Measurements from ENCODE around the gene KIAA0753.

The KIAA0753 gene

DNA sequence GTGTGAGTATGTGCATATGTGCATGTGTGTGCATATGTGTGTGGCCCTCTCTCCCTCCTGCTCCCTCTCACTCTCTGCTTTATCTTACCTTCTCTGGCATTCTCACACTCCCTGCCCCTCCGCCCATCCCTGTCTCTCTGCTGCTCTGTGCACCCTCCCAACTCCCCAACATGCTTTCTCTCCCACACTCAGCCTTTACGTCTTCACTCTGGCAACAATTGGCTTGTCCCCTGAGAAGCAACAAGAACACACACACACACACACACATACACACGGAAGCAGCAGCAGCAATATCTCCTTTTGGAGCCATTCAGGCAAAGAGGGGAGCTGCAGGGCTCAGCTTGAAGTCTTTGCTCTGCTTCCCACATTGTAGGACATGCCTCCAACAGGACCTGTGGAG is 112.0 kb downstream of the KIAA0753 start:
- no peaks in the 10 kb centered on the region for H3K4me1 Mint-ChIP-seq (ENCODE audit: low read depth in 2 of 2)
- ATAC-seq (replicated peaks) (no peak), DNase-seq (no peak)
- no peaks in the 10 kb centered on the region for H3K9me3 Mint-ChIP-seq
- H3K27me3 Mint-ChIP-seq: peaks cover 6 to 12% of the 10 kb centered on the region in 2 donors
- no peak overlapping the region for H3K27ac Mint-ChIP-seq
- H3K4me3 Mint-ChIP-seq: no peak overlapping the region
- H3K36me3 Mint-ChIP-seq (ENCODE audit: insufficient read depth): no peaks in the 10 kb centered on the region
